CD4-positive, alpha-beta T cell treated with Interferon alpha-2 for 1 hour (primary cell): Measurements from ENCODE around the gene PXDC1.
"Not testable (repeated sequence)": the region's sequence is repeated elsewhere in the genome, so short reads cannot be mapped to it uniquely, and the experiment has no call there.

ENCODE experiments used
- DNase-seq, 2 donors: peaks; one replicate each; pipeline ENCODE4 v3.0.0-alpha.2; 2020 to 2022

Gene PXDC1

DNA sequence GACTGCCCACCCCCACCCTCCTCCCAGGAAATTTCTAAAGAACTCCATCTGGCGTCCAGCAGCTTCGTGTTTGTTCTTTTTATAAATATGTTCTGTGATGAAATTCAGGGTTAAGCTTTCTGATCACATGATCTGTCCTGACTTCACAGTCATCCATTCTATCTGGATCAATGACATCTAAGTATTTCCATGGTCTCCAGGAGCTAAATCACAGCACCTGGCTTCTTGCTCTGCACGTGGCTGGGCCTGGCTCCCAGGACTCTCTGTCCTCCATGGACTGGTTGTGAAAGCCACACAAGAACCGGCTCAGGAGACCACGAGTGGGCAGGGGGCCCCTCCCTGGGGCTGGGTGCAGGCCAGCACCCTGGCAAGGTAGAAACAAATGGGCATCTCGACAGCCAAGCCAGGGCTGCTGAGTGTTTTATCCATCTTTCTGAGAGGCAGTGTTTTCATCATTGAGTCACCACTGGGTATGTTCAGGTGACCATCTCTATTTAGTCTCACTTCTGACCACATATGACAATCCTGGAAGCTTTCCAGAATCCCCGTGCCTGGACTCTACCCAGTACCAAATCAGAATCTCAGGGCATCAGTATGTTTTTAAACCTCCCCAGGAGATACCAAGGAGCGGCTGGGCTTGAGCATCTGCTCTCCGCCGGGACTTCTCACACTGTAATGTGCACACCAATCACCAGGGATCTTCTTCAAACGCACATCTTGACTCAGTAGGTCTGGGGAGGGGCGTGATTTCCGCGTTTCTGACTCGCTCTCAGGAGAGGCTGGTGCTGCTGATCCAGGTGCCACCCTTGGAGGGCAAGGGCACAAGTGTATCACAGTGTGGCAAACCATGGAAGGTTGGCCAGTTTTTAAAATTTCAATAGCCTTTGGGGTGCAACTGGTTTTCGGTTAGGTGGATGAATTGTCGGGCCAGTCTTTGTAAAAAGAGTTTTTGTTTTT, 31.6 kb upstream of the PXDC1 start:
- DNase-seq: no peak

DNA sequence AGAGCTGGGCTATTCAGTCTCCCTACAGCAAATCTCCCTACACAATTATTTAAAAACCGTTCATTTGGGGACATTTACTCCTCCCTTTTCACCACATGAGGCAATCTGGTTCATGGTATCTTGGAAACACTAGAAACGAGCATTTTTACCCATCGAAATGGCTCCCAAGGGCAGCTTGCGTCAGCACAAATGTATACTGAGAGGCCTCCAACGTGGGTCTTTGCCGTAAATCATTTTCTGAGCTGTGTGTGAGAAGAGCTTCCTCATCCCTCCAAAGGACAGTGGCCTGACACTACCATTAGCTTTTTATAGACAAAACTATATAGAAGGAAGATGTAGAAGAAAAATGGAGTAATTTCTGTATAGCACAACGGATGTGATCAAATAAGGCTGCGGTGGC, 30.0 kb upstream of the PXDC1 start:
- no peak for DNase-seq

- DNase-seq: no peak
Observed at GRCh38 chr6:3779574-3779849, 28.0 kb upstream of the PXDC1 start.

GRCh38 chr6:3778701-3779573, 27.4 kb upstream of the PXDC1 start:
- DNase-seq: no peak

- DNase-seq: no peak
Observed at GRCh38 chr6:3777730-3778461, 26.4 kb upstream of the PXDC1 start.

DNA sequence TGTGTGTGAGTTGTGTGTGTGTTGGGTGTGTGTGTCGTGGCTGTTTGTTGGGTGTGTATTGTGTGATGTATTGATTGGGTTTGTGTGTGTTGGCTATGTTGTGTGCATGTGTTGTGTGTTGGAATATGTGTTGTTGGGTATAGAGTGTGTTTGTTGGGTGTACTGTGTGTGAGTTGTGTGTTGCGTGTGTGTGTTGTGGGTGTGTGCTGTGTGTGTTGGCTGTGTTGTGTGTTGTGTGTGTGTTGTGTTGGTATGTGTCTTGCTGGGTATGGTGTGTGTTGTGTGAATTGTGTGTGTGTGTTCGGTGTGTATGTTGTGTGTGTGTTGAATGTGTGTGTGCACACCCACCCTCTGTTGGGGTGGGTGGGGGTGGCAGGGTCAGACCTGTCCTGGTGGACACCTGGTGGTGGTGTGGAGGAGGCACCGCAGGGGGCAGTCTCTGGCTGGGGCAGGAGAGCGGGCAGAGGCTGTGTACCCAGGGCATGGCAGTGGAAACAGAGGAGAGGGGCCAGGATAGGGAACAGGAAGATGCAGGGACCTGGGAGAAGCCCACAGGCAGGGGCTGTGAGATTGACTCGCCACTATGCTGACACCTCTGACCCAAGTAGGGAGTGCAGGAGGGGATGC, 25.5 kb upstream of the PXDC1 start:
- no peak for DNase-seq

DNA sequence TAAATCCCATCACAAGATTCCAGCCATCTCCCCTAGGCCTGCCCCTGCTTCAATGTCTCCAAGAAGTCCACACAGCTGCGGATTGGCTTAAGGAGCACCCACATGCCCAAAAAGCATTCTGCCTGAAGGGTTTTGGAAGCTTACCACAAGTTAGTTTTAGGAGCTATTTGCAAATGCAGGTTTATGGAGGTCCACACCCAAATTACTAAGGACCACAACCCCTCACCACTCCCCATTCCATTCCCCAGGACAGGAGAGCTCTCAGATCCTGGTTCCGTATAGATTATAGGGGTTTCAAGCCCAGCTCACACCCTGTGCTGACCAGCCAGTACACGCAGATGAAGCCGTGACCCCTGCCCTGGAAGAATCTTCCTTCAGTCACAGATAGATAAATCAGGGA, 24.3 kb upstream of the PXDC1 start:
- no peak for DNase-seq

DNA sequence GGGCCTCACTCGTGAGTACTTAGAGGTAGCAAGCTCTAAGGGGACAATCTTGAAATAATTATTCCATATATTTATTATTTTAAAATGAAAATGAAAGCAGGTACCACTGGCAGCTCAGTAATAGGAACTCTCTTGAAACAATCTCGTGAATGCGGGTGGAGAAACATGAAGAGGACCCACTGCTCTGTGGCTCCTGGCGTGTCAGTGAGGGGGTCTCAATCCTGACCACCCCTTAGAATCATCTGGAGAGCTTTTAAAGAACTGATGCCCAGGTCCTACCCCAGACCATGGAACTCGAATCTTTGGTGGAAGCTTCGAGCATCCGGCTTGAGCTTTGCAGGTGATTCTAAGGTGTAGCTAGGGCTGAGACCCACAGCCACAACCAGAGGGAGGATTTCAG, 23.9 kb upstream of the PXDC1 start:
- DNase-seq: no peak

DNA sequence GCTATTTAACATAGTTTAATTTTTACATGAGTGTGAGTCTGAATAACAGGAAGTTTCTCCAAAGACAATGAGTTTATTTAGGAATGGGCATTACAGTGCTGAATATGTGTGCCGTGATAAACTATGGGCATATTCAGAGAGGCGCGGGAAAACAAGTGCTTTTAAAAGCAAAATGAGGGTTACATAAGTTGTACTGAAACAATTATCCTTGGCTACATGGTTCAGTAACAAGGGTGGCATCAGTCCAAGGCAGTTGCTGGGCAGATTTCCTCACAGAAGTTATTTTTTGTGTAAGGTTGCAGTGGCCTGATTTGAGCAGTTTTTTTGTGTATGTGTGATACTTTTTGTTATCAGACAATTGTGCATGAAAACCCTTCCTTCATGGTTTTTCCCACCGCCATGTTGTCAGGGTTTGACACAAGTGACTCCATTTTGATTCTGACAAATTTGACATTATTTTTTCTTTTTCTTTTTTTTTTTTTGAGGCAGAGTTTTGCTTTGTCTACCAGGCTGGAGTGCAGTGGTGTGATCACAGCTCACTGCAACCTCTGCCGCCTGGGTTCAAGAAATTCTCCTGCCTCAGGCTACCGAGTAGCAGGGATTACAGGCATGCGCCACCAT, 22.3 kb upstream of the PXDC1 start:
- DNase-seq: no peak

DNA sequence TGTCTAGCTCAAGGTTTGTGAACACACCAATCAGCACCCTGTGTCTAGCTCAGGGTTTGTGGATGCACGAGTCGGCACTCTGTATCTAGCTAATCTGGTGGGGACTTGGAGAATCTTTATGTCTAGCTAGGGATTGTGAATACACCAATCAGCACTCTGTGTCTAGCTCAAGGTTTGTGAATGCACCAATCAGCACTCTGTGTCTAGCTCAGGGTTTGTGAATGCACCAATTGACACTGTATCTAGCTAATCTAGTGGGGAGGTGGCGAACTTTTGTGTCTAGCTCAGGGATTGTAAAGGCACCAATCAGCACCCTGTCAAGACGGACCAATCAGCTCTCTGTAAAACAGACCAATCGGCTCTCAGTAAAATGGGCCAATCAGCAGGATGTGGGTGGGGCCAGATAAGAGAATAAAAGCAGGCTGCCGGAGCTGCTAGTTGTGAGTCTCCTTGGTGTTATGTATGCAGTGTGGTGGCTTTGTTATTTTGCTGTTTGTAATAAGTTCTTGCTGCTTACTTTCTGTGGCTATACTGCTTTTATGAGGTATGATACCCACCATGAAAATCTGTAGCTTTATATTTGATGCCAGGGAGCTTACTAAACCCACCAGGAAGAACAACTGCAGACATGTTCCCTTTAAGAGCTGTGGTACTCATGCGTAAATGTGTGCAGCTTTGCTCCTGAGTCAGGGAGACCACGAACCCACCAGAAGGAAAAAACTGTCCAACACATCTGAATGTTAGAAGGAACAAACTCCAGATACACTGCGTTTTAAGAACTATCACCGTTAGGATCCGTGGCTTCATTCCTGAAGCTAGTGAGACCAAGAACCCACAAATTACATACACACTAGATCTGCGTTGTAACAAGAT, 20.9 kb upstream of the PXDC1 start:
- not testable (repeated sequence) for DNase-seq

- DNase-seq: no peak
Observed at GRCh38 chr6:3771407-3772011, 20.0 kb upstream of the PXDC1 start.

DNA sequence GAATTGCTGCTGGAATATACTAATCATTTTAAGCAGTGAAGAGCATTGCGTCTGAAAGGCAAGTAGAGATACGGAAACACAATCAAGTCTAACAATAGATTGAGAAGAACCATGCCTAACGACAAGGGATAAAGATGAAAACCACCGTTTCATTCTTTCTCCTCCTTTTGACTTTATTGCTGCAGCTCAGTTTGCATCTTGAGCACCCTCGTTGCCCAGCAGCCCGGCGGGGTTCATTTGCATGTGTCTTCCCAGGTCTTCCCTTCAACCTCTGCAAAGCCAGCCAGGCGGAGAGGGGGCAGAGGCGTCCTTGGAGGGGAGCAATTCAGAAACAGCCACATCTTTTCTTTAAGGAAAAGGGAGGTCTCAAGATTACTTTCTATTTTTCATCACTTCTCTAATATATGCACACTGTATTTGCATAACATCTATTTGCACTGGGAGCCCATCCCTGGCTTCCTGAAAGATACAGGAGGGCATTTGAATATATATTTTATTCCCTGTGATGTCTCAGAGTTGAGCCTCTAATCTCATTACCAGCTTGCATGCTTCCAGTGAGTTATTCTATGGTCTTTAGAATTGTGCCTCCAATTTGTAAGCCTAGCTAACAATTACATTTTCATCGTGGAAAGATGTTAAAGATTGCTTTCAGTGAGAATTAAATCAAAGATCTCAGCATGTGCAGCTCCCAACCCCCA, 18.7 kb upstream of the PXDC1 start:
- no peak for DNase-seq

DNA sequence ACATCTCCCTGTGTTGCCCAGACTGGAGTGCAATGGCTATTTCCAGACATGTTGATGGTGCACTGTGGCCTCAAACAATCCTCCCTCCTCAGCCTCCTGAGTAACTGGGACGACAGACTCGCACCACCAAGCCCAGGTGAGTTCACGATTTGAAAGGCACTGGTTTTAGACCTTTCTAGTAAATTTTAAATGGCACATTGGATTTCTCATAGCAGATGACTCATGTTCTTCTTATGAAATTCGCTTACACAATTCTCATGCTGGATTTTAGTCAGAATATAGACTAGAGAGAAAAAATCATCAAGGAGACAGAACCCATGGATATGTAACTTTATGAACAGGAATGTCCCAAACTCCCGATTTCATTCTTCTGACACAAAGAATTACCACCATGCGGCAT, 18.1 kb upstream of the PXDC1 start:
- DNase-seq: no peak

- no peak for DNase-seq
Observed at GRCh38 chr6:3768502-3768901, 17.0 kb upstream of the PXDC1 start.

GRCh38 chr6:3767483-3767882, 16.0 kb upstream of the PXDC1 start:
- DNase-seq: not testable (repeated sequence)

GRCh38 chr6:3766214-3766613, 14.7 kb upstream of the PXDC1 start:
- DNase-seq: no peak

DNA sequence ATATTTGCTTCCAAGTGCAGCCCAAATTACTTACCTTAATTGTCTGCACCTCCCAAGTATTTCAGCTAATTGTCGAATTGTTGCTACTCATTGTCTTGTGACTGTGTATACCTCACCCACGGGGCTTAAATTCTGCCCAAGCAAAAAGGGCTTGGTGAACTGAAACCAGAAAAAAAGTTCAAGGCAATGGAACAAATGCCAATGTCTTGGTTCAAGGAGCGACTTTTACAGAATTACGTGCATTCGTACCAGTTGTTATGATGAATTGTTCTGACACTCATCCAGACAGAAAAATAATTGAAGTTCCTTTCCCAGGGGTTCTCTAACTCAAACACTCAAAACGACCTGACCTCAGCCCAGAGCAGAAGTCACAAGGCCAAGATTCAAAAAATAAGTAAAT, 13.9 kb upstream of the PXDC1 start:
- DNase-seq: no peak

- DNase-seq: no peak
Observed at GRCh38 chr6:3764516-3765335, 13.2 kb upstream of the PXDC1 start.

- DNase-seq: no peak
Observed at GRCh38 chr6:3762852-3763251, 11.3 kb upstream of the PXDC1 start.
